A375 (cell line): ENCODE data around the gene KRT34. TPM values are rescaled to one million over a fixed set of nuclear protein-coding genes. Genes with fewer than 3 reads are reported as not detected.

ENCODE experiments used
- total RNA-seq: library from RNA; depleted of rRNA; stranded (reverse); fragments of >200 nt; shearing (Covaris generic); gene quantifications from 2 replicates; pipeline ENCODE4 v1.2.3, GENCODE V29; 2014; rRNA removed

Gene KRT34
- total RNA-seq: 0.23 and 0.77 TPM in 2 replicates

GRCh38 chr17:41381943-41382342, at the start of gene KRT34:
KRT34 (minus strand) TSS chr17:41382306; CDS start chr17:41382246, 60 bp downstream.

GRCh38 chr17:41424111-41424635, 42.1 kb upstream of the KRT34 start, which contains the start of gene KRT37:
KRT37 (minus strand) TSS chr17:41424585; CDS start chr17:41424523, 62 bp downstream.

GRCh38 chr17:41396996-41397660, 15.0 kb upstream of the KRT34 start, which contains the start of gene KRT31:
KRT31 (minus strand) TSS chr17:41397608; CDS start chr17:41397539, 69 bp downstream.

GRCh38 chr17:41369713-41370112, 12.4 kb downstream of the KRT34 start, which contains the start of gene KRT33B:
KRT33B (minus strand) TSS chr17:41369813; CDS start chr17:41369750, 63 bp downstream.

GRCh38 chr17:41350381-41350878, 31.7 kb downstream of the KRT34 start, which contains the start of gene KRT33A:
KRT33A (minus strand) TSS chr17:41350828; CDS start chr17:41350767, 61 bp downstream.

Other genes starting within 250 kb of the KRT34 start
- not detected in 2 replicates for gene KRTAP4-6, start 241.8 kb downstream of the KRT34 start, total RNA-seq
- not detected in 2 replicates for gene KRTAP4-5, start 232.5 kb downstream of the KRT34 start, total RNA-seq
- not detected in 2 replicates for gene KRTAP4-4, start 221.6 kb downstream of the KRT34 start, total RNA-seq
- gene KRTAP4-3, start 214.1 kb downstream of the KRT34 start, total RNA-seq: not detected in 2 replicates
- not detected in 2 replicates for gene KRTAP4-2, start 204.1 kb downstream of the KRT34 start, total RNA-seq
- not detected in 2 replicates for gene KRTAP4-1, start 197.4 kb downstream of the KRT34 start, total RNA-seq
- gene KRTAP9-1, start 192.4 kb downstream of the KRT34 start, total RNA-seq: not detected in 2 replicates
- not detected in 2 replicates for gene KRTAP9-2, start 155.7 kb downstream of the KRT34 start, total RNA-seq
- gene KRTAP9-3, start 149.9 kb downstream of the KRT34 start, total RNA-seq: not detected in 2 replicates
- gene KRTAP9-8, start 144.3 kb downstream of the KRT34 start, total RNA-seq: not detected in 2 replicates
- gene KRTAP9-4, start 132.6 kb downstream of the KRT34 start, total RNA-seq: not detected in 2 replicates
- gene KRTAP9-9, start 126.9 kb downstream of the KRT34 start, total RNA-seq: not detected in 2 replicates
- gene KRTAP9-6, start 116.9 kb downstream of the KRT34 start, total RNA-seq: not detected in 2 replicates
- not detected in 2 replicates for gene KRTAP9-7, start 106.6 kb downstream of the KRT34 start, total RNA-seq
- not detected in 2 replicates for gene KRTAP29-1, start 79.5 kb downstream of the KRT34 start, total RNA-seq
- gene KRTAP16-1, start 73.0 kb downstream of the KRT34 start, total RNA-seq: not detected in 2 replicates
- gene KRTAP17-1, start 66.6 kb downstream of the KRT34 start, total RNA-seq: not detected in 2 replicates
- gene KRT33A, start 31.5 kb downstream of the KRT34 start, total RNA-seq: not detected in 2 replicates
- 0.29 TPM in 1 of 2 replicates, not detected in the other for gene KRT33B, start 12.5 kb downstream of the KRT34 start, total RNA-seq
- gene KRT31, start 15.3 kb upstream of the KRT34 start, total RNA-seq: not detected in 2 replicates
- not detected in 2 replicates for gene KRT37, start 42.3 kb upstream of the KRT34 start, total RNA-seq
- not detected in 2 replicates for gene KRT38, start 58.7 kb upstream of the KRT34 start, total RNA-seq
- gene KRT32, start 85.1 kb upstream of the KRT34 start, total RNA-seq: 0.08 and 0.19 TPM in 2 replicates
- not detected in 2 replicates for gene KRT35, start 98.8 kb upstream of the KRT34 start, total RNA-seq
- gene KRT36, start 107.6 kb upstream of the KRT34 start, total RNA-seq: not detected in 2 replicates
- gene KRT13, start 123.3 kb upstream of the KRT34 start, total RNA-seq: not detected in 2 replicates
- 11.1 and 18.7 TPM in 2 replicates for gene KRT15, start 136.6 kb upstream of the KRT34 start, total RNA-seq
- 0.29 TPM in 1 of 2 replicates, not detected in the other for gene KRT19, start 146.0 kb upstream of the KRT34 start, total RNA-seq
- gene KRT9, start 189.8 kb upstream of the KRT34 start, total RNA-seq: 2.2 and 2.6 TPM in 2 replicates
- 56.1 and 63.7 TPM in 2 replicates for gene KRT14, start 204.6 kb upstream of the KRT34 start, total RNA-seq
- 1.4 and 1.6 TPM in 2 replicates for gene KRT16, start 230.5 kb upstream of the KRT34 start, total RNA-seq
- 0.45 TPM in 2 replicates for gene KRT17, start 242.3 kb upstream of the KRT34 start, total RNA-seq